Right lung (tissue), 5 donors: ENCODE results near the gene GNG8. TPM values are rescaled to one million over a fixed set of nuclear protein-coding genes. Genes with fewer than 3 reads are reported as not detected.

Experiments
- DNase-seq, 2 donors: peaks; one replicate each; pipeline ENCODE4 v3.0.0-alpha.2; 2013
- polyA plus RNA-seq, 5 donors: library from polyadenylated mRNA; unstranded; fragments of 120-200 nt; gene quantifications; one replicate each; pipeline versions ENCODE4 v1.2.1 to v1.2.3, GENCODE V29; 2013; ENCODE audit warnings: inconsistent platforms in 1 of 5, low replicate concordance in 1 of 5; ENCODE audit not compliant: insufficient read length in 5 of 5, insufficient read depth in 1 of 5

GNG8 gene
- polyA plus RNA-seq, 5 donors: 6.7 to 12.3 (median 7.0) TPM

- no peak for DNase-seq
Measured at GRCh38 chr19:46620716-46621115, 15.3 kb downstream of the GNG8 start.

GRCh38 chr19:46620267-46620666 lies 15.7 kb downstream of the GNG8 start:
- DNase-seq: no peak

- peak; percentile 83 to 88 for DNase-seq
Measured at GRCh38 chr19:46618670-46619231, 17.3 kb downstream of the GNG8 start.

- DNase-seq: no peak
Measured at GRCh38 chr19:46617601-46618000, 18.4 kb downstream of the GNG8 start.

GRCh38 chr19:46616631-46617322 lies 19.2 kb downstream of the GNG8 start:
- DNase-seq: no peak

- no peak for DNase-seq
Measured at GRCh38 chr19:46615966-46616365, 20.0 kb downstream of the GNG8 start.

- peak; percentile 72 to 80 for DNase-seq
Measured at GRCh38 chr19:46614114-46614722, 21.8 kb downstream of the GNG8 start.

- no peak for DNase-seq
Measured at GRCh38 chr19:46613525-46613924, 22.5 kb downstream of the GNG8 start.

- no peak for DNase-seq
Measured at GRCh38 chr19:46611776-46612175, 24.2 kb downstream of the GNG8 start.

GRCh38 chr19:46610851-46611770 lies 24.9 kb downstream of the GNG8 start:
- DNase-seq: no peak

- DNase-seq: no peak
Measured at GRCh38 chr19:46610413-46610775, 25.6 kb downstream of the GNG8 start.

- no peak for DNase-seq
Measured at GRCh38 chr19:46609511-46610412, 26.2 kb downstream of the GNG8 start.

- DNase-seq: no peak
Measured at GRCh38 chr19:46608581-46609345, 27.2 kb downstream of the GNG8 start.

- DNase-seq: no peak
Measured at GRCh38 chr19:46608178-46608577, 27.8 kb downstream of the GNG8 start.

- DNase-seq: no peak
Measured at GRCh38 chr19:46607448-46607841, 28.6 kb downstream of the GNG8 start.

GRCh38 chr19:46606681-46607447 lies 29.1 kb downstream of the GNG8 start:
- no peak for DNase-seq

GRCh38 chr19:46606019-46606418 lies 30.0 kb downstream of the GNG8 start:
- no peak for DNase-seq

GRCh38 chr19:46605356-46605821 lies 30.6 kb downstream of the GNG8 start:
- DNase-seq: no peak

- no peak for DNase-seq
Measured at GRCh38 chr19:46604781-46605355, 31.1 kb downstream of the GNG8 start.
